B cell (primary cell): ENCODE measurements around the gene AGPAT3. TPM values are rescaled to one million over a fixed set of nuclear protein-coding genes. Genes with fewer than 3 reads are reported as not detected.

Source experiments
- ATAC-seq: fragments of 200-7000 bp; cut with Tn5 transposase; one replicate; pipeline ENCODE4 v1.10.0; 2021; ENCODE audit warnings: low read depth, mild to moderate bottlenecking, moderate number of reproducible peaks, moderate library complexity
- CTCF ChIA-PET: fragments of 350-600 bp; sonication (Branson Sonifier 250); formaldehyde crosslinking; loops from one replicate; lab custom pipeline; 2021; ENCODE audit warnings: antibody characterized with exemption, inconsistent platforms; lab: Charles Lee
- POLR2A ChIA-PET: fragments of 350-600 bp; sonication (Branson Sonifier 250); formaldehyde crosslinking; loops from one replicate; lab custom pipeline; 2021; ENCODE audit warnings: antibody characterized with exemption; lab: Charles Lee
- DNase-seq: peaks from one replicate; pipeline ENCODE4 v3.0.0; 2013
- H2AFZ ChIP-seq: 2 replicates; pipeline ENCODE4 v1.6.1; 2012; ENCODE audit warnings: mild to moderate bottlenecking, low read depth, low read length; ENCODE audit not compliant: insufficient read depth, poor library complexity, severe bottlenecking
- H3K27ac ChIP-seq, 2 donors: 1 replicate in 1 of 2; 2 replicates in 1 of 2; pipeline ENCODE4 v1.5.1; 2012 to 2013; ENCODE audit warnings: low read length in 2 of 2, mild to moderate bottlenecking in 2 of 2, moderate library complexity in 1 of 2
- H3K27me3 ChIP-seq, 4 experiments: fragments of 200-600 bp in 1 of 4; sonication (generic) in 1 of 4; replicated peaks in 1 of 4; 1 replicate in 2 of 4; 2 replicates in 2 of 4; pipeline versions ENCODE4 v1.6.1 to v1.7.0; 2013 to 2016; ENCODE audit warnings: low read length in 3 of 4, mild to moderate bottlenecking in 2 of 4, mixed read lengths in 1 of 4, moderate library complexity in 1 of 4; ENCODE audit not compliant: insufficient read depth in 4 of 4, control insufficient read depth in 3 of 4; ENCODE audit errors: control extremely low read depth in 1 of 4
- H3K36me3 ChIP-seq, 2 experiments: replicated peaks in 1 of 2; 1 replicate in 1 of 2; 2 replicates in 1 of 2; pipeline versions ENCODE4 v1.6.1 to v1.7.1; 2013; ENCODE audit warnings: low read length in 1 of 2; ENCODE audit not compliant: insufficient read depth in 2 of 2, control insufficient read depth in 1 of 2; ENCODE audit errors: control extremely low read depth in 1 of 2, extremely low read depth in 1 of 2
- H3K4me1 ChIP-seq, 2 donors: fragments of 200-600 bp in 1 of 2; sonication (generic) in 1 of 2; 1 replicate in 1 of 2; 2 replicates in 1 of 2; pipeline versions ENCODE4 v1.5.1 to v1.6.1; 2013 to 2017; ENCODE audit warnings: low read length in 2 of 2; ENCODE audit not compliant: control insufficient read depth in 2 of 2, insufficient read depth in 2 of 2
- H3K4me2 ChIP-seq: replicated peaks from 2 replicates; pipeline ENCODE3; 2012; ENCODE audit warnings: mild to moderate bottlenecking, low read depth, low read length; ENCODE audit not compliant: poor library complexity, severe bottlenecking
- H3K4me3 ChIP-seq, 5 experiments: fragments of 200-600 bp in 1 of 5; sonication (generic) in 1 of 5; 1 replicate in 3 of 5; 2 replicates in 2 of 5; pipeline versions ENCODE4 v1.5.1 to v1.7.0; 2011 to 2016; ENCODE audit warnings: low read length in 4 of 5, mild to moderate bottlenecking in 4 of 5, low read depth in 2 of 5, control low read depth in 1 of 5, moderate library complexity in 1 of 5; ENCODE audit not compliant: insufficient read depth in 1 of 5; ENCODE audit errors: control extremely low read depth in 1 of 5, extremely low read depth in 1 of 5
- H3K79me2 ChIP-seq: fragments of 200-600 bp; sonication (generic); one replicate; pipeline ENCODE4 v1.6.0; 2016; ENCODE audit warnings: low read length; ENCODE audit not compliant: control insufficient read depth, insufficient read depth
- H3K9ac ChIP-seq: fragments of 200-600 bp; sonication (generic); 2 replicates; pipeline ENCODE4 v1.6.1; 2017; ENCODE audit warnings: mild to moderate bottlenecking, low read length, moderate library complexity
- H3K9me3 ChIP-seq, 3 donors: one replicate each; pipeline versions ENCODE4 v1.6.1 to v1.7.1; 2013; ENCODE audit warnings: low read length in 2 of 3; ENCODE audit not compliant: control insufficient read depth in 2 of 3, insufficient read depth in 1 of 3; ENCODE audit errors: control extremely low read depth in 1 of 3
- H4K20me1 ChIP-seq: 2 replicates; pipeline ENCODE4 v1.6.0; 2012; ENCODE audit warnings: mild to moderate bottlenecking, low read length; ENCODE audit not compliant: insufficient read depth, control insufficient read depth, poor library complexity, severe bottlenecking
- H3K27ac Mint-ChIP-seq: one replicate; pipeline ENCODE4 v1.8.0; 2021; ENCODE audit warnings: mixed read lengths
- H3K27me3 Mint-ChIP-seq: one replicate; pipeline ENCODE4 v1.8.0; 2021; ENCODE audit warnings: mixed read lengths
- H3K4me1 Mint-ChIP-seq: one replicate; pipeline ENCODE4 v1.8.0; 2021; ENCODE audit warnings: mixed read lengths
- H3K4me3 Mint-ChIP-seq: one replicate; pipeline ENCODE4 v1.8.0; 2021; ENCODE audit warnings: mixed read lengths
- H3K9me3 Mint-ChIP-seq: one replicate; pipeline ENCODE4 v1.8.0; 2022; ENCODE audit warnings: mixed read lengths; ENCODE audit not compliant: insufficient read depth
- EZH2 ChIP-seq: IDR thresholded peaks from 2 replicates; pipeline ENCODE4 v1.6.1; 2012; ENCODE audit warnings: borderline replicate concordance, low read depth, mild to moderate bottlenecking, moderate library complexity, low read length; ENCODE audit not compliant: insufficient read depth, poor library complexity, severe bottlenecking
- WGBS: methylation state at CpG from one replicate; pipeline ENCODE4 v1.1.5; 2013; ENCODE audit warnings: missing lambda C conversion rate; ENCODE audit not compliant: insufficient coverage; 5-methylcytosine and 5-hydroxymethylcytosine counted together
- intact Hi-C: fragments of 100-400 bp; cut with micrococcal nuclease; formaldehyde crosslinking; loops from one replicate; pipeline ENCODE4 v1.10.0; 2022
- polyA plus RNA-seq: library from polyadenylated mRNA; depleted of rRNA; stranded (reverse); fragments of >200 nt; gene quantifications from 2 replicates; pipeline ENCODE4 v1.2.3, GENCODE V29; 2012
- total RNA-seq, 2 donors: library from RNA; stranded (reverse); fragments of 120-200 nt in 1 of 2; gene quantifications; 1 replicate in 1 of 2; 2 replicates in 1 of 2; pipeline versions ENCODE4 v1.2.3 to v1.2.4, GENCODE V29; 2013 to 2022
- TF ChIP-seq, protein P1 (sequence below): fragments of 200-600 bp; IDR thresholded peaks from one replicate; pipeline ENCODE4 v1.8.0; 2022; ENCODE audit warnings: antibody characterized with exemption, mild to moderate bottlenecking

Gene AGPAT3
- total and polyA plus RNA-seq, 2 donors (not counting 1 experiment from before 2014, with no cell fraction given), result 14.3 to 49.3 TPM

DNA sequence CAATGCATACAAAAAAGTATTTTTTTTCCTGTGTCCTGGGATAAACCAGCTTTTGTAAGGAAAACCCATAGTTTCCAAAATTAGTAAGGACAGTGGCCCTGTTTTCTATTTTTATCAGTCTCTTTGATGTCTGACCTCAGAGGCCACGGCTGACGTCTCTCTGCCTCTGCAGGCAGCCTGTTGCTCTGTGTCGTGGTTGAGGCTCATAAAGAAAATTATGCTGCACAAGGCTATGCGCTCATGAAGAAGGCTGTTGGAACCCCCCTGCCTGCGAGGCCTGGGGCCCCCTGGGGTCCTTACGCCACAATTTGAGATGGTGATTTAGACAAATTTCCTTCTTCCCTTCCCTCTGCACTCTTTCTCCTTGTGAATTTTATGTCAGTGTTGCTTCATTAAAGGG is 48.9 kb downstream of the AGPAT3 start:
- 23% methylated on average over 4 of the region's 6 CpGs for WGBS
- no peak overlapping the region for H3K27ac Mint-ChIP-seq

DNA sequence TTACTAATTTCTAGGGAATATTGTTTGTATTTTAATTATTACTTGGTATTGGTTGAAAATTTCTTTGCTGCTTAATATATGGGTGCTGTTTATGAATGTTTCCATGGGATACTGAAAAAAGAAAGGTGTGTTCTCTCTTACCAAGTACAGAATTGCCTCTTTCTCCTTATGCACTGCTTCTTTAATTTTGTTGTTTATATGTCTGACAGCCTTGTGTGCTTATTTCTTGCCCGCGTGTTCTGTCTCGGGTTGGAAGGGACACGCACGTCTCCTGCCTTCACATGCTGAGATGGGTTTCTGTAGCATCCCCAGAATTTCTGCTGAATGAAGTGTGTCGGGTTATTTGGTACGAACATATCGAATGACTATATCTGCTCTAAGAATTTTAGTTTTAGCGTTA is 51.1 kb downstream of the AGPAT3 start:
- Mint-ChIP-seq H3K4me1 (peaks cover 50% of the 10 kb centered on the region), H3K27ac (no peak overlapping the region), H3K9me3 (no peaks in the 10 kb centered on the region), H3K27me3 (no peaks in the 10 kb centered on the region), H3K4me3 (peak overlapping the region; percentile 44)
- H3K27me3 ChIP-seq, result no peaks in the 10 kb centered on the region
- CTCF ChIA-PET, result no interaction called here
- intact Hi-C loops, result loop anchor here (2.0 to 10.0 kb wide), 2 partner anchors 23 to 51 kb away; partner anchors contain the start of gene AGPAT3
- no peak overlapping the region for H3K27ac ChIP-seq
- H3K36me3 ChIP-seq, result no peaks in the 10 kb centered on the region
- WGBS, result 86% methylated on average over 5 of the region's 9 CpGs
- TF ChIP-seq EZH2, result no peak
- TF ChIP-seq, protein P1, sequence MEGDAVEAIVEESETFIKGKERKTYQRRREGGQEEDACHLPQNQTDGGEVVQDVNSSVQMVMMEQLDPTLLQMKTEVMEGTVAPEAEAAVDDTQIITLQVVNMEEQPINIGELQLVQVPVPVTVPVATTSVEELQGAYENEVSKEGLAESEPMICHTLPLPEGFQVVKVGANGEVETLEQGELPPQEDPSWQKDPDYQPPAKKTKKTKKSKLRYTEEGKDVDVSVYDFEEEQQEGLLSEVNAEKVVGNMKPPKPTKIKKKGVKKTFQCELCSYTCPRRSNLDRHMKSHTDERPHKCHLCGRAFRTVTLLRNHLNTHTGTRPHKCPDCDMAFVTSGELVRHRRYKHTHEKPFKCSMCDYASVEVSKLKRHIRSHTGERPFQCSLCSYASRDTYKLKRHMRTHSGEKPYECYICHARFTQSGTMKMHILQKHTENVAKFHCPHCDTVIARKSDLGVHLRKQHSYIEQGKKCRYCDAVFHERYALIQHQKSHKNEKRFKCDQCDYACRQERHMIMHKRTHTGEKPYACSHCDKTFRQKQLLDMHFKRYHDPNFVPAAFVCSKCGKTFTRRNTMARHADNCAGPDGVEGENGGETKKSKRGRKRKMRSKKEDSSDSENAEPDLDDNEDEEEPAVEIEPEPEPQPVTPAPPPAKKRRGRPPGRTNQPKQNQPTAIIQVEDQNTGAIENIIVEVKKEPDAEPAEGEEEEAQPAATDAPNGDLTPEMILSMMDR, result no peak
- H2AFZ ChIP-seq, result no peak overlapping the region
- H3K79me2 ChIP-seq, result peaks cover 82% of the 10 kb centered on the region
- no peak for DNase-seq
- H3K4me3 ChIP-seq, result no peak overlapping the region
- H3K4me2 ChIP-seq, result peak overlapping the region; percentile 79
- ATAC-seq, result no peak
- peak overlapping the region; percentile 65 for H3K9ac ChIP-seq
- POLR2A ChIA-PET, result no interaction called here
- peaks cover 15 to 27% of the 10 kb centered on the region in 2 donors for H3K4me1 ChIP-seq
- peaks cover 52% of the 10 kb centered on the region for H4K20me1 ChIP-seq
- peaks cover 0 to 22% (median 6%) of the 10 kb centered on the region in 3 donors for H3K9me3 ChIP-seq

More for the DNA sequence above, 48.9 kb downstream of the AGPAT3 start:
- peaks cover 15 to 16% of the 10 kb centered on the region in 2 donors for H3K4me1 ChIP-seq
- peaks cover 40% of the 10 kb centered on the region for H3K4me1 Mint-ChIP-seq
- no peak overlapping the region for H2AFZ ChIP-seq
- intact Hi-C loops, result loop anchor here (10.0 kb wide), 1 partner anchor 49 kb away; the partner anchor contains the start of gene AGPAT3
- H3K9me3 Mint-ChIP-seq, result no peaks in the 10 kb centered on the region
- DNase-seq (no peak), ATAC-seq (no peak)
- ChIA-PET POLR2A (no interaction called here), CTCF (no interaction called here)
- H3K27ac ChIP-seq, result no peak overlapping the region
- no peak overlapping the region for H3K4me2 ChIP-seq
- H3K27me3 ChIP-seq, result no peaks in the 10 kb centered on the region
- no peak overlapping the region for H3K4me3 ChIP-seq
- H4K20me1 ChIP-seq, result peaks cover 51% of the 10 kb centered on the region
- H3K36me3 ChIP-seq, result no peaks in the 10 kb centered on the region
- H3K9ac ChIP-seq, result no peak overlapping the region
- TF ChIP-seq, protein P1, result no peak
- no peak for TF ChIP-seq EZH2
- H3K79me2 ChIP-seq, result peaks cover 69% of the 10 kb centered on the region
- H3K4me3 Mint-ChIP-seq, result no peak overlapping the region
- H3K27me3 Mint-ChIP-seq, result no peaks in the 10 kb centered on the region
- peaks cover 0 to 22% (median 6%) of the 10 kb centered on the region in 3 donors for H3K9me3 ChIP-seq
